ENCODE measurements around the gene SLX9.

- no peak for TF ChIP-seq POLR2A (IDR thresholded peaks at IDR 0.05)
- no peak for TF ChIP-seq CTCF (IDR thresholded peaks at IDR 0.05)
- no peak for TF ChIP-seq POLR2AphosphoS5 (IDR thresholded peaks at IDR 0.05; ENCODE audit: insufficient read depth in 1 of 2, low read depth in 1 of 2)
These were observed 76.7 kb downstream of the SLX9 start for GRCh38 chr21:45016406-45017038.
